ENCODE results near the gene PAX3.

PAX3 gene

GRCh38 chr2:222303045-222303827 is 4.4 kb upstream of the PAX3 start:
- no peak for DNase-seq (ENCODE audit: low read depth in 1 of 2, low spot score in 1 of 2)
- Histone ChIP-seq H3K27me3 (ENCODE audit: insufficient read depth, poor library complexity, severe bottlenecking) (peaks cover 73% of the 10 kb centered on the region), H3K4me3 (replicated peaks; ENCODE audit: insufficient read depth, low read length) (no peak overlapping the region), H3K27ac (replicated peaks) (no peak overlapping the region)
- TF ChIP-seq CTCF (IDR thresholded peaks at IDR 0.05; ENCODE audit: insufficient read depth, low read length) (no peak), REST (IDR thresholded peaks at IDR 0.05; ENCODE audit: insufficient replicate concordance, low read depth) (no peak), POLR2AphosphoS5 (IDR thresholded peaks at IDR 0.05; ENCODE audit: low read depth) (no peak), GABPA (IDR thresholded peaks at IDR 0.05; ENCODE audit: low read depth) (no peak), SPI1 (IDR thresholded peaks at IDR 0.05; ENCODE audit: borderline replicate concordance, low read depth) (no peak)

- no peak for TF ChIP-seq SPI1 (IDR thresholded peaks at IDR 0.05; ENCODE audit: borderline replicate concordance, low read depth)
- no peak for TF ChIP-seq GABPA (IDR thresholded peaks at IDR 0.05; ENCODE audit: low read depth)
- TF ChIP-seq CTCF (IDR thresholded peaks at IDR 0.05; ENCODE audit: insufficient read depth, low read length) = no peak
- no peak for TF ChIP-seq REST (IDR thresholded peaks at IDR 0.05; ENCODE audit: insufficient replicate concordance, low read depth)
- no peak for TF ChIP-seq POLR2AphosphoS5 (IDR thresholded peaks at IDR 0.05; ENCODE audit: low read depth)
- Histone ChIP-seq H3K27me3 (ENCODE audit: insufficient read depth, poor library complexity, severe bottlenecking) (peaks cover 71% of the 10 kb centered on the region), H3K27ac (replicated peaks) (no peak overlapping the region), H3K4me3 (replicated peaks; ENCODE audit: insufficient read depth, low read length) (no peak overlapping the region)
- no peak for DNase-seq (ENCODE audit: low read depth in 1 of 2, low spot score in 1 of 2)
Measured at GRCh38 chr2:222302178-222303018, 3.6 kb upstream of the PAX3 start.

- TF ChIP-seq SPI1 (IDR thresholded peaks at IDR 0.05; ENCODE audit: borderline replicate concordance, low read depth) = no peak
- Histone ChIP-seq H3K27ac (replicated peaks) (no peak overlapping the region), H3K27me3 (ENCODE audit: insufficient read depth, poor library complexity, severe bottlenecking) (peaks cover 71% of the 10 kb centered on the region), H3K4me3 (replicated peaks; ENCODE audit: insufficient read depth, low read length) (no peak overlapping the region)
- DNase-seq (ENCODE audit: low read depth in 1 of 2, low spot score in 1 of 2) = no peak
Measured at GRCh38 chr2:222301796-222302118, 3.0 kb upstream of the PAX3 start.

GRCh38 chr2:222301053-222301795 is 2.4 kb upstream of the PAX3 start:
- no peak overlapping the region for H3K27ac ChIP-seq (replicated peaks)
- no peak for DNase-seq (ENCODE audit: low read depth in 1 of 2, low spot score in 1 of 2)
- TF ChIP-seq GABPA (IDR thresholded peaks at IDR 0.05; ENCODE audit: low read depth) (no peak), REST (IDR thresholded peaks at IDR 0.05; ENCODE audit: insufficient replicate concordance, low read depth) (no peak), CTCF (IDR thresholded peaks at IDR 0.05; ENCODE audit: insufficient read depth, low read length) (no peak), POLR2AphosphoS5 (IDR thresholded peaks at IDR 0.05; ENCODE audit: low read depth) (no peak), SPI1 (IDR thresholded peaks at IDR 0.05; ENCODE audit: borderline replicate concordance, low read depth) (no peak)
- no peak overlapping the region for H3K4me3 ChIP-seq (replicated peaks; ENCODE audit: insufficient read depth, low read length)
- peaks cover 71% of the 10 kb centered on the region for H3K27me3 ChIP-seq (ENCODE audit: insufficient read depth, poor library complexity, severe bottlenecking)
